Raji (cell line): ENCODE measurements around the gene SLC2A10.

Source experiments
- POLR2A ChIP-seq: IDR thresholded peaks from 2 replicates; pipeline ENCODE4 v1.6.1; 2011; ENCODE audit warnings: low read depth, low read length, control low read depth; ENCODE audit not compliant: insufficient read depth

SLC2A10 gene

DNA sequence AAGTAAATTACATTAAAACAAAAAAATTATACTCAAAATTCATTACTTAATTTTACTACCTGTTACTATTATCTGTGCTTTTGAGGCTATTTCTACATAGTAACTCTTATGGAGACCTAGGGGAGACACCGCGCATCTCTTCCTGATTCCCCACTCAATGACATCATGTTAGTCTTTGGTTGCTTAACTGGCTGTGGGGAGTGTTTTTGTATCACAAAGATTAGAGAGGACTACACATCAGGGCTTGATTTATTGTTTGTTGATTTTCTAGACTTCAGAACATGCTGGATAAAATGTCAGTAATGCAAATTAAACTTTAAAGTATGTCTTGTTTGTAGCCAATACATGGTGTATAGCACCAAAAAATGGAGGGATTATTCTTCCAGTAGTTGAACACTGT, 26.0 kb downstream of the SLC2A10 start:
- no peak for TF ChIP-seq POLR2A

DNA sequence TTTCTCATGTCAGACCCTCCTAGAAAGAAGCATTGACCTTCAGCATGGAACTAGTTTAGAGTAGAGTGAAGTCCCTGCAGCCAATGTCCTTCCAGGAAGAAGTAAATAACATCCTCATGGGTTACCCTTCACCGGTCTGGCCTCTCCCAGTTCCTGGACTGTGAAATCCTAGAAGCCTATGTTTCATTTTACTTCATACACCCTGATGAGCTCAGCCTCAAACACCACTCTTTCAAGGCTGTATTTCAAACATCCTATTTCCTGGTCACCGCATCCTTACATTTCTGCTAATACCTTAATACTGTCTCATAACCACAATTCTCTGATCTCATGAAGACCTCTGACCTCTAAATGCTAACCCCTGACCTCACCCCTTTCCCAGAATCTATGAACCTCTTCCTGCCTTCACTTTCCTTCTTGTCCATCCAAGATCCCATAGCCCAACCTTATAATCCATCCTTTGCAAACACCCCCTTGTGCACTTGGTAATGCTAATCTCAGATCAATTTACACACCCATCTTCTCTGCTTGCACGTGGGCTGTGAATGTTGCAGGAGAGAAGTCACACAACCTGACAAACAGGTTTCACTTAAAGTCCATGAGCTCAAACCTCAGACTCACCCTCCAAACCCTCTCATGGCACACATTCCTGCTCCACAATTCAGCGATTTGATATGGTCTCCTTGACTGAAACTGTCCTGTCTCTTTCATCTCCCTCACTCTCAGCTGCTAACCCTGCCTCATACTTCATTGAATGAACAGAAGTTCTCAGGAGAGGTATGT, 30.2 kb downstream of the SLC2A10 start:
- TF ChIP-seq POLR2A, result no peak

DNA sequence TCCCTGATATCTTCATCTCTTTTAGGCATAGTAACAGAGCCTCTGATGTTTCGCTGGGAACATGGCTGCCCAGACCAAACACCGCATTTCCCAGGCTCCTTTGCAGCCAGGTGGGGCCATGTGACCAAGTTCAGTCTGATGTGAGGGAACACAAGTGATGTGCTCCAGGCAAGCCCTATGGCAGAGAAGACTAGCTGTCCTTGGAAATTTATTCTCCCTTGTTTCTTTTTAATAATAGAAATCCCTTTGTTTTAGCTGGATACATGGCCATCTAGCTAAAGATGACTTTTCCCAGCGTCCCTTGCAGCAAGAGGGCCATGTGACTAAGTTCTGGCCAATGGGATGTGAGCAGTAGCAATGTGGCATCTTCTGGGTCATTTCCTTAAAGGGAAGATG, 30.8 kb downstream of the SLC2A10 start:
- no peak for TF ChIP-seq POLR2A

DNA sequence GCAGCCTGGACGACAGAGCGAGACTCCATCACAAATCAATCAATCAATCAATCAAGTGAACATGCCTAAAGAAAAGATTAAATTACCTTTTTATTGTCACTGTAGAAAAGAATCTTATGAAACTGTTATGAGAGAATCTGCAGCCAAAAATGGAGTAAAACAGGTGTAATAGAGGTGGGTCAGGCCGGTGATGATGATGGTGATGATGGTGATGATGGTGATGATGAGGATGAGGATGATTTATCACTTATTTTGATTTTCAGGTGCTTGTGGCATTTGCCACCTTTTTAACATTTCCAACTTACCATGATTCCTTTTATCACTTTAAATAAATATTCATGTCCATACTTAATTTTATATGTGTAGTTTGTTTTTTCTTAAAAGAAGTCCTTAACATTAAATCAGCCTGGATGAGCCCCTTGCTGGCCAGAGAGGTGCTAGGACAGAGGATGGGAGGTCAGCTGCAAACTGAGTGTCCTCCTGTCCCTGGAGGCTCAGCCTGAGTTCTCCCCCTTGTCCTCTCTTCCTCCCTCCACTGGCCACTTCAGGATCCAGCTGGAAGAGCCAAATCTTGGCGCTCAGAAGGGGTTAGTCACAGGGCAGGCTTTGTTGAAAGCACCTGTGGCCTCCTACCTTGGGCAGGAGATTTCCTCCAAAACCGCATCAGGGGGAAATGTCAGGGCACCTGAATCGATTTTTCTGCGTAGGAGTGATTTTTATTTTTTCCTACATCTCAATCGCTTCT, 32.6 kb downstream of the SLC2A10 start:
- no peak for TF ChIP-seq POLR2A

GRCh38 chr20:46742669-46743045, 33.2 kb downstream of the SLC2A10 start:
- no peak for TF ChIP-seq POLR2A

DNA sequence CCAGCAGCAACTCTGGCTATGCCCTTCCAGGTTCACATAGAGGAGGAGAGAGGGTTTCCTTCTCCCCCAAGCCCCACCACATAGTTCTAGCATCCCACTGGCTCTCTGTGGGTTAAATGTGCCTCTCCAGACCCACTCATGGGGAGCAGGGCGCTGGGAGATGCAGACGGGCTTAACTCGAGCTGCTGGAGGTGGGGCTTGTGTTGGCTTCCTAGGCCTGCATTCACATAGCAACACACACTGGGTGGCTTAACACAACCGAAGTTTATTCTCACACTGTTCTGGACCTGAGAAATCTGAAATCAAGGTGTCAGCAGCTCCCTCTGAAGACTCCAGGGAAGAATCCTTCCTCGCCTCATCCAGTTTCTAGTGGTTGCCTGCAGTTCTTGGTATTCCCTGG, 33.6 kb downstream of the SLC2A10 start:
- no peak for TF ChIP-seq POLR2A

DNA sequence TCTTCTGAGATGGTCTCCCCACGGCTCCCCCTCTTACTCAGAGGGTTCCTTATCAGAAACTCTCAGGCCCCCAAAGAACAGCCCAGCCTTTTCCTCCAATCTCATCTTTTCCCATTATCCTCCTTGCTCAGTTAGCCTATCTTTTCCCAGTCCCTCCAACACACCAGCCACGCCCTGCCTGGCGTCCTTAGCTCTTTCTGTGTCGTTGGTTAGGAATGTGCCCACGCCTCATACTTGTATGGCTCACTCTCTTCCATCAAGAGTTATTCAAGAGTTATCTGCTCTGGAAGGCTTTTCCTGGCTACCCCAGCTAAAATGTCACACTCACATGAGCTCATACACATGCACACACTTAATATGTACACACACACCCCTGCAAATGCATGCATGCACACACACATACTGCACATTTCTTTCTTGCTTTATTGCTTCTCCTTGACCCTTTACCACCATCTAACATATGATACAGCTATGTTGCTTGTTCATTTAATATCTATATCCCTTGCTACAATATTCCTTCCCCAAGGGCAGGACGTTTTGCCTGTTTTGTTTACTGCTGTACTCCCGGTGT, 37.6 kb downstream of the SLC2A10 start:
- TF ChIP-seq POLR2A, result no peak

- TF ChIP-seq POLR2A, result no peak
These were observed 39.7 kb downstream of the SLC2A10 start for GRCh38 chr20:46749147-46749546.

DNA sequence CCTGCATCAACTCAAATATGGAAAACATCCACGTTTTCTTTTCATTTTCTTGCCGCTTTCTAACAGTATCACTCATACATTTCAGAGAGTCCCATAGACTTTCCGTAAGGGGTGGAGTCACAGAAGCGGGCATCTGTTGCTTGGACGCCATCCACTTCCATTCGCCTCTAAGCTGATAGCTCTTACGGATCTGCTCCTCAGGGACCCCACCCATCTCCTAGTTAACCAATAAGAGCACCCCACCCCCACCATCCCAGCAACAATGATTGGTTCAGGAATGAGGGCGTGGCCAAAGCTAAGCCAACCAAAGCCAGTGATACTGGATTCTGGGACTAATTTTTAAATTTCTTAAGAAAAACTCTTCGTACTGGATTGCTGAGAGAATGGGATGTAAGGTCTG, 42.4 kb downstream of the SLC2A10 start:
- TF ChIP-seq POLR2A, result no peak

GRCh38 chr20:46752728-46753127, 43.3 kb downstream of the SLC2A10 start:
- TF ChIP-seq POLR2A, result no peak

DNA sequence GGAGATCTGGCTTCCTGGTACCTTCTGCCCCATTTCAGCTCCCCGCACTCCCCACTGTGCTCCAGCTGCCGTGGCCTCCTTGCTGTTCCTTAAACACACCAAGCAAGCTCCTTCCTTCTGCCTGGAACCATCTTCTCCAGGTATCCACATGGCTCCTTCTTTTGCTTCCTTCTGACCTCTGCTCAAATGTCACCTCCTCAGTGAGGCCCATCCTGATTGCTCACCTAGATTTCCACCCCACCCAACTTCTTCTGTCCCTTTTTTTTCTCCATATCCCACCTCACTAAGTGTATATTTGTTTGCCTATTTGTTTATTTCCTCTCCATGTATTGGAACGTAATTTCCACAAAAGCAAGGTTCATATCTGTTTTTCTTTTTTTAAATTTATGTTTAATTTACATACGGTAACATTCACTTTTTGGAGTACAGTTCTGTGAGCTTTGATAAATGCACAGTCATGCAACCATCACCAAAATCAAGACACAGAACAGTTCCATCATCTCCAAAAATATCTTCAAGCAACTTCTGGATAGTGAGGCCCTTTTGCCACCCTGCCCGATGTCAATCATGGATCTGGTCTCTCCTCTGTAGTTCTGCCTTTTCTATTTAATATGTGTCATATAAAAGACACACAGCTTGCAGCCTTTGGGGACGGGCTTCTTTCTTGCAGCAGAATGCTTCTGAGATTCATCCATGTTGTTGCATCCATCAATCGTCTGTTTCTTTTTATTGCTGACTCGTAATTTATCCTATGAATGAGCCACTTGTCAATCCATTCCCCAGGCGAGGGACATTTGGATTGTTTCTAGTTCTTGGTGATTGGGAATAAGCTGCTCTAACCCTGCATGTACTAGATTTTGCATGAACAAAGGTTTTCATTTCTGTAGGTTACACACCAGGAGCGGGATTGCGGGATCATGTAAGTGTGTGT, 46.3 kb downstream of the SLC2A10 start:
- TF ChIP-seq POLR2A, result no peak

DNA sequence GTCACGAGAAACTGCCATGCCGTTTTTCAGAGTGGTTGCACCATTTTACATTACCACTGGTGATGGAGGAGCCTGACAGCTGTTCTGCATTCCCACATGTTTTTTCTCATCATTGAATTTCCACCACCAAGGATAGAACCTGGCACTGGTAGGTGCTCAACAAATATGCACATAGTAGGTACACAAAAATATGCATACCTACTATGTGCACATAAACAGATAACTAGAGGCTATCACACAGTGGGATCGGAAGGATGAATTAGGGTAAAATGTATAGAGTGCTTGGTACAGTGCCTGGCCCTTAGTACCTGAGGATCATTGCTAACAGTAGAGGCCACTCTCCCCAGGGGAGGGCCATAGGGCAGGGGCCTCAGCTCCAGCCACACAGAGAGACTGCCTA, 47.0 kb downstream of the SLC2A10 start:
- no peak for TF ChIP-seq POLR2A

GRCh38 chr20:46757135-46757534, 47.7 kb downstream of the SLC2A10 start:
- no peak for TF ChIP-seq POLR2A

- no peak for TF ChIP-seq POLR2A
These were observed 48.6 kb downstream of the SLC2A10 start for GRCh38 chr20:46757754-46758678.
